ENCODE results near the gene CEP70.

The CEP70 gene

DNA sequence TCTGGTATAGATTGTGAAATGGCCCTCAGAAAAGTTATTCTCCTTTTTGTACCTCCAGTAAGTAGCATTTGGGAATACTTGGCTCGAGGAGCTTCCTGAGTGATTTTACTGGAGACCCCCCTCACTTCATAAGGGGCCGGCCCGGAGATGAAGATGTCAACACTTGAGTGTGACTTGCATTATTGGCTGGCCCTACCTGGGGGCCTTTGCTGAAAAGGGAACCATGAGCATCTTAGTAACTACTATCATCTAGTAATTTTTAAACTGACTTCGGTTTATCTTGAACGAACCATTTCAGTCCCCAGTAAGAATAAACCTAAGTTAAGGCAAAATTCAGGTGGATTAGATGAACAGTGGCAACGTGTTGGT is 15.8 kb upstream of the CEP70 start (continued):
- TF ChIP-seq PATZ1 (CRISPR knock-in tag; IDR thresholded peaks at IDR 0.05; ENCODE audit: borderline replicate concordance) (no peak), BACH2 (CRISPR knock-in tag; IDR thresholded peaks at IDR 0.05; ENCODE audit: borderline replicate concordance) (no peak), POU6F1 (CRISPR knock-in tag; IDR thresholded peaks at IDR 0.05; ENCODE audit: borderline replicate concordance, low read depth) (no peak), RARB (CRISPR knock-in tag; IDR thresholded peaks at IDR 0.05) (no peak), ZC3H10 (CRISPR knock-in tag; IDR thresholded peaks at IDR 0.05) (no peak)
- TF ChIP-seq, protein P1, sequence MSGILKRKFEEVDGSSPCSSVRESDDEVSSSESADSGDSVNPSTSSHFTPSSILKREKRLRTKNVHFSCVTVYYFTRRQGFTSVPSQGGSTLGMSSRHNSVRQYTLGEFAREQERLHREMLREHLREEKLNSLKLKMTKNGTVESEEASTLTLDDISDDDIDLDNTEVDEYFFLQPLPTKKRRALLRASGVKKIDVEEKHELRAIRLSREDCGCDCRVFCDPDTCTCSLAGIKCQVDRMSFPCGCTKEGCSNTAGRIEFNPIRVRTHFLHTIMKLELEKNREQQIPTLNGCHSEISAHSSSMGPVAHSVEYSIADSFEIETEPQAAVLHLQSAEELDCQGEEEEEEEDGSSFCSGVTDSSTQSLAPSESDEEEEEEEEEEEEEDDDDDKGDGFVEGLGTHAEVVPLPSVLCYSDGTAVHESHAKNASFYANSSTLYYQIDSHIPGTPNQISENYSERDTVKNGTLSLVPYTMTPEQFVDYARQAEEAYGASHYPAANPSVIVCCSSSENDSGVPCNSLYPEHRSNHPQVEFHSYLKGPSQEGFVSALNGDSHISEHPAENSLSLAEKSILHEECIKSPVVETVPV (CRISPR knock-in tag; IDR thresholded peaks at IDR 0.05): no peak

- peak; percentile 89 for ATAC-seq
Observed at GRCh38 chr3:138608322-138609135, 14.5 kb upstream of the CEP70 start, which contains the start of gene FAIM. Gene FAIM, plus strand, starts transcription at chr3:138608771. Its CDS starts 10,956 bp downstream, at chr3:138619727.

More at GRCh38 chr3:138608322-138609135, 14.5 kb upstream of the CEP70 start, which contains the start of gene FAIM:
- TF ChIP-seq GLIS3 (CRISPR knock-in tag; IDR thresholded peaks at IDR 0.05) (0 out of 2 replicates have a peak, but pooled peaks have one; percentile 6), PPARA (CRISPR knock-in tag; IDR thresholded peaks at IDR 0.05; ENCODE audit: borderline replicate concordance) (no peak), ZNF565 (CRISPR knock-in tag; conservative IDR thresholded peaks at IDR 0.05; ENCODE audit: low read depth) (no peak), RARB (CRISPR knock-in tag; IDR thresholded peaks at IDR 0.05) (no peak), TCF4 (CRISPR knock-in tag; IDR thresholded peaks at IDR 0.05; ENCODE audit: borderline replicate concordance) (no peak), BACH2 (CRISPR knock-in tag; IDR thresholded peaks at IDR 0.05; ENCODE audit: borderline replicate concordance) (no peak), ZNF8 (CRISPR knock-in tag; IDR thresholded peaks at IDR 0.05) (peak; percentile 39; the same call in 1 of the 2 replicates), SNAI2 (CRISPR knock-in tag; IDR thresholded peaks at IDR 0.05) (no peak), ISL1 (CRISPR knock-in tag; IDR thresholded peaks at IDR 0.05) (no peak), ZNF70 (CRISPR knock-in tag; IDR thresholded peaks at IDR 0.05) (0 out of 2 replicates have a peak, but pooled peaks have one; percentile 4), POU6F1 (CRISPR knock-in tag; IDR thresholded peaks at IDR 0.05; ENCODE audit: borderline replicate concordance, low read depth) (no peak), CSDC2 (CRISPR knock-in tag; IDR thresholded peaks at IDR 0.05) (no peak), TOX (CRISPR knock-in tag; IDR thresholded peaks at IDR 0.05; ENCODE audit: borderline replicate concordance) (no peak), PATZ1 (CRISPR knock-in tag; IDR thresholded peaks at IDR 0.05; ENCODE audit: borderline replicate concordance) (no peak), TSHZ2 (CRISPR knock-in tag; IDR thresholded peaks at IDR 0.05) (no peak; the same call in 1 of the 2 replicates), ZFP30 (CRISPR knock-in tag; IDR thresholded peaks at IDR 0.05) (no peak), ZC3H10 (CRISPR knock-in tag; IDR thresholded peaks at IDR 0.05) (no peak), ZFP3 (CRISPR knock-in tag; IDR thresholded peaks at IDR 0.05) (no peak; the same call in 1 of the 2 replicates), ARNTL (CRISPR knock-in tag; IDR thresholded peaks at IDR 0.05; ENCODE audit: borderline replicate concordance, low read depth) (no peak), ESRRG (CRISPR knock-in tag; IDR thresholded peaks at IDR 0.05) (no peak), OSR1 (CRISPR knock-in tag; IDR thresholded peaks at IDR 0.05) (no peak)
- TF ChIP-seq, protein P1 (CRISPR knock-in tag; IDR thresholded peaks at IDR 0.05): no peak
- TF ChIP-seq, protein P2, sequence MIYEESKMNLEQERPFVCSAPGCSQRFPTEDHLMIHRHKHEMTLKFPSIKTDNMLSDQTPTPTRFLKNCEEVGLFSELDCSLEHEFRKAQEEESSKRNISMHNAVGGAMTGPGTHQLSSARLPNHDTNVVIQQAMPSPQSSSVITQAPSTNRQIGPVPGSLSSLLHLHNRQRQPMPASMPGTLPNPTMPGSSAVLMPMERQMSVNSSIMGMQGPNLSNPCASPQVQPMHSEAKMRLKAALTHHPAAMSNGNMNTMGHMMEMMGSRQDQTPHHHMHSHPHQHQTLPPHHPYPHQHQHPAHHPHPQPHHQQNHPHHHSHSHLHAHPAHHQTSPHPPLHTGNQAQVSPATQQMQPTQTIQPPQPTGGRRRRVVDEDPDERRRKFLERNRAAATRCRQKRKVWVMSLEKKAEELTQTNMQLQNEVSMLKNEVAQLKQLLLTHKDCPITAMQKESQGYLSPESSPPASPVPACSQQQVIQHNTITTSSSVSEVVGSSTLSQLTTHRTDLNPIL (CRISPR knock-in tag; IDR thresholded peaks at IDR 0.05; ENCODE audit: low read depth): no peak
